AG10803 (cell line): ENCODE measurements around the gene UGT1A5.

Experiments used
- DNase-seq: peaks from one replicate; pipeline ENCODE4 v3.0.0; 2010; ENCODE audit warnings: low read depth
- H3K4me3 ChIP-seq: 2 replicates; pipeline ENCODE4 v1.5.1; 2011; ENCODE audit warnings: mild to moderate bottlenecking, low read length, control low read depth
- TF ChIP-seq, protein P1 (sequence below): conservative IDR thresholded peaks from 2 replicates; pipeline ENCODE4 v1.5.1; 2011; ENCODE audit warnings: mild to moderate bottlenecking, low read length, control low read depth, inconsistent platforms

UGT1A5 gene

DNA sequence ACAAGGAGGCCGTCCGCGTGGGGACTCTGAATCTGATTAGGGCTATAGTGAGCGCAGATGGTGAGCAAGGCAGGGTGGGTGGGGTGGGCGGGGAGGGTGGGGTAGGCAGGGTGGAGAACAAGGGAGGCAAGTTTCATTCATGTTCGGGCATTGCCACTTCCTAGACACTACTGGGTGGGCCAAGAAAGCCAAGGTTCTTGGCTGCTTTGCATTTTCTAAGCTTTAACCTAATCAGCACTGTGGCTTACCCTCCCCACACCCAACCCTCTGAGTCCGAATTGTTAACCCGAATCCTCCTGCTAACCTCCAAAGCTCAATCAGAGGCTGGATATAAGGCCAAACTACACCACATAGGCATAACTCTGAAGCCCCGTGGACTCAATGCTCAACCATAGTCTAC lies 83.5 kb downstream of the UGT1A5 start:
- no peak overlapping the region for H3K4me3 ChIP-seq
- TF ChIP-seq, protein P1, sequence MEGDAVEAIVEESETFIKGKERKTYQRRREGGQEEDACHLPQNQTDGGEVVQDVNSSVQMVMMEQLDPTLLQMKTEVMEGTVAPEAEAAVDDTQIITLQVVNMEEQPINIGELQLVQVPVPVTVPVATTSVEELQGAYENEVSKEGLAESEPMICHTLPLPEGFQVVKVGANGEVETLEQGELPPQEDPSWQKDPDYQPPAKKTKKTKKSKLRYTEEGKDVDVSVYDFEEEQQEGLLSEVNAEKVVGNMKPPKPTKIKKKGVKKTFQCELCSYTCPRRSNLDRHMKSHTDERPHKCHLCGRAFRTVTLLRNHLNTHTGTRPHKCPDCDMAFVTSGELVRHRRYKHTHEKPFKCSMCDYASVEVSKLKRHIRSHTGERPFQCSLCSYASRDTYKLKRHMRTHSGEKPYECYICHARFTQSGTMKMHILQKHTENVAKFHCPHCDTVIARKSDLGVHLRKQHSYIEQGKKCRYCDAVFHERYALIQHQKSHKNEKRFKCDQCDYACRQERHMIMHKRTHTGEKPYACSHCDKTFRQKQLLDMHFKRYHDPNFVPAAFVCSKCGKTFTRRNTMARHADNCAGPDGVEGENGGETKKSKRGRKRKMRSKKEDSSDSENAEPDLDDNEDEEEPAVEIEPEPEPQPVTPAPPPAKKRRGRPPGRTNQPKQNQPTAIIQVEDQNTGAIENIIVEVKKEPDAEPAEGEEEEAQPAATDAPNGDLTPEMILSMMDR = no peak
- no peak for DNase-seq

DNA sequence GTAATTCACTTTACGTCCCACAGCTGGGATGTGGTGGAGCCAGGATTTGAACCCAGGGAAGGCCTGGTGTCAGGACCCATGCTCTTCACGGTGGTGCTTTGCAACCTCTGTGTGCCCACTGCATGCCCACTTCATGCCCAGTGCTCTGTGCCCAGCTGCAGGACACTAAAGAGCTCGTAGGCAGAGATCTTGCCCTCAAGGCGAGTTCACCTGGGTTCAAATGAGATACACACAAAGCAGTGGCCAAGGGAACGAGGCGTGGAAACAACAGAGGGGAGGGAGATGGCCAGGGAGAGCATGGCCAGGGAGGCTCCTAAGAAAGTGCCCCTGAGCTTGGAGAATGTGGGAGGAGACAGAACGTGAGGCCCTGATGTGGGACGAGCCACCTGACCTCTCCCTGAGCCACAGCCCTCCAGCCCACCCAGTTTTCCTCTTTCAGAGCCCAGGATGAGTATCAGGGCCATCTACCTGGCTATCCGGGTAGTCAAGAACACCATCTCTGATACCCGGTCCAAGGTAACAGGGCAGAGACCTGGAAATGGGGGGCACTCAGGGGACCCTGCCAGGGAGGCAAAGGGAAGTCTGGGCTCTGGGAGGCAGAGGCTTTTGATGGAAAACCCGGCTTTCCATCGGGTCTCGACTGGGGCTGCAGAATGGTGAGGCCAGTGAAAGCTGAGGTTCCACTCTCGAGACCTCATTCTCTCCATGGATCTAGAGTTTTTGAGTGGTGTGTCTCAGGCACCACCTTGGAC lies 85.8 kb downstream of the UGT1A5 start:
- no peak for DNase-seq
- no peak overlapping the region for H3K4me3 ChIP-seq
- TF ChIP-seq, protein P1 = no peak

DNA sequence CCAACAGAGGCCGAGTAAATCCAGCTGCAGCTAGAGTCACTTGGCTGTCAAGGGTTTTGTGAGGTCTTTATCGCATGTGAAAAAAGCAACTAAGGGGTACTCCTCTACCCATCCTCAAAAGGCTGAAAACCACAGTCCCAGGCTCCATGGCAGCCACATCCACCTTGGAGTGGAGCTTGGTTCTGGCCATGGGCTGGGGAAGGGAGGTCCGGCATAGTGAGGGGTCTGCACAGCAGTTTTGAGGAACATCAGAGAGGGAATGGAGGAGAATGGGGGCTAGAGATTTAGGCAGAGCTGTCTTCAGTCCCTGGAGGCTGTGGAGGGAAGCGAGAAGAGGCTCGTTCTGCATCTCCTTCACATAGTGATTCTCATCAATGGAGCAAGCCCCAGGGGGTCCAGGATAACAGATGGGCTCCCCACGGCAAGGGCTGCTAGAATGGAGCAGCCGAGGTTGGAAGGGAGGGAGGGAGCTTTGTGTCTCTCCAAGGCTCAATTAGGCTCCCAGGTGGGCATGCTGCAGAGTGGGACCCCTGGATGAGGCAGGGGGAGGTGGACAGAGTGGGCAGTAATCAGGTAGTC lies 86.5 kb downstream of the UGT1A5 start:
- DNase-seq = no peak
- H3K4me3 ChIP-seq = no peak overlapping the region
- TF ChIP-seq, protein P1 = no peak

DNA sequence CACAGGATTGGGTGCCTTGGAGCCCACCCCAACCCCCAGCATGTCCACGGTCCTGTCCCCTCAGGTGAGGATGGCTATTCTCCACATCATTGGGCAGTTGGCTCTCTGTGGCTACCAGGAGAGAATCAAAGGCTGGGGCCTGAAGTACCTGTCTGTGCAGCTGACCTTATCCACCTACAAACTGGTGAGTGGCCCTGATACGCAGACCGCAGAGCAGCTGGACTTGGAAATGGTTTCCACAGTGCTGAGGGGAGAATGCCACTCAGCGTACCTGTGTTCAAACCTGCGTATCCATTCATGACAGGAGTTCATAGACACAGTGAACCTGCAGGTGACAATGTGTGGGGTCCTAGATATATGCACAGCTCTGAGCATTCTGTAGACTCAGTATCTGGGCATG lies 87.0 kb downstream of the UGT1A5 start:
- no peak overlapping the region for H3K4me3 ChIP-seq
- DNase-seq = no peak
- TF ChIP-seq, protein P1 = no peak

DNA sequence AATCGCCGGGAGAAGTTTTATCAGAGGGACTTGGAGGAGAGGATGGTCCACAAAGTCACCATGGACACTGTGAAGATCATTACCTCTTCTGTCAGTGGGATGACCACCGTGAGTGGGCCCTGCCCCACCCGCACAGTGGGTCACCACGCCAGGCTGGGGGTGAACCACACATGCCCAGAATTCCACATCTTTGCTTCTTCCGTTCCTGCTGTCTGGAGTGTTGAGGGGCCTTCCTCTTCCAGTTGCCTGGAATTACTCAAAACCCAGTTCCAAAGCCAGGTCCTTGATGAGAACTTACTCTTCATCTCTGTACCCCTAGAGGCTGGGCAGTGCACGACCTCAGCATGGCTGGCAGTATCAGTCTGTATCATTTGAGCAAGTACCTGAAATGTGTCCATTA lies 87.5 kb downstream of the UGT1A5 start:
- no peak overlapping the region for H3K4me3 ChIP-seq
- TF ChIP-seq, protein P1 = no peak
- no peak for DNase-seq

DNA sequence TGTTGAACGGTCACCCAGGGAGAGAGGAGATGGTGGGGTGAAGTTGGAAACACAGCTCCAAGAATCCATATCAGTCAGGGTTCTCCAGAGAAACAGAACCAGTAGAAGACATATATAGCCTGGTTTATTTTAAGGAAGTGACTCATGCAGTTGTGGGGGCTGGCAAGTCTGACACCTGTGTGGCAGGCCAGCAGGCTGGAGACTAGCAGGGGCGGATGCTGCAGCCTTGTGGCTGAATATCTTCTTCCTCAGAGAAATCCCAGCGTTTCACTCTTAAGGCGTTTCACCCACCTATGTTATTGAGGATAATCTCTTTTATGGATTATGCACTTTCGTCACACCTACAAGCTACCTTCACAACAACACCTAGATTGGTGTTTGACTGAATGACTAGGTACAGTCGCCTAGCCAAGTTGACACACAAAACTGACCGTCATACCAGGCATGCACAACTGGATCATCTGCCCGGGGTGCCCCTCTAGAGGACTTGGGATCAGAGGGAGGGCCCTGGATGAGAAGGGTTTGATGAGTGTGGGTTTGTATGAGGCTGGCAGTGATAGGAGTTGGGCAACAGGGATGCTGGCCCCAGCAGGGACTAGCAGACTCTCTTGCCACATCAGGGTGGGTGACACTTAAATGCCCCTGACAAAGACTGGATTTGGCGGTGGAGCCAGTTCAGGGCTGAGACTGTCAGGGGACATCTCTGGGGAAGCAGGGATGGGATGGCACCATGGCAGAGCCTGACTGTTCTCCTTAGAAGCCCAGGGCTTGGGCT lies 88.8 kb downstream of the UGT1A5 start:
- TF ChIP-seq, protein P1 = no peak
- H3K4me3 ChIP-seq = no peak overlapping the region
- DNase-seq = no peak
